Measurements from ENCODE around the gene LMAN2.
"Not testable (repeated sequence)": the region's sequence is repeated elsewhere in the genome, so short reads cannot be mapped to it uniquely, and the experiment has no call there.

DNA sequence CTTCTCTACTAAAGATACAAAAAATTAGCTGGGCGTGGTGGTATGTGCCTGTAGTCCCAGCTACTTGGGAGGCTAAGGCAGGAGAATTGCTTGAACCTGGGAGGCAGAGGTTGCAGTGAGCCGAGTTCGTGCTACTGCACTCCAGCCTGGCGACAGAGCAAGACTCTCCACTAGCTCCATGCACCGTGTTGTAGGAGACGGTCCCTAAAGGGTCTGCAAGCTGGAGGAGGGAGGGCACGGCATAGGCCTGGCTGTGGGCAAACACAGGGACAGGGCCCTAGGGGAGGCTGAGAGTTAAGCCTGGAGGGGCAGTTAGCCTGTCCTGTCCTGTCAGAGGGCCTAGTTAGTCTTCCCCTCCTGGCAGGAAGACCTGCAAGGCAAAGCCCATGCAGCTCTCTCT, 9.3 kb upstream of the LMAN2 start:
- TF ChIP-seq, protein P1, sequence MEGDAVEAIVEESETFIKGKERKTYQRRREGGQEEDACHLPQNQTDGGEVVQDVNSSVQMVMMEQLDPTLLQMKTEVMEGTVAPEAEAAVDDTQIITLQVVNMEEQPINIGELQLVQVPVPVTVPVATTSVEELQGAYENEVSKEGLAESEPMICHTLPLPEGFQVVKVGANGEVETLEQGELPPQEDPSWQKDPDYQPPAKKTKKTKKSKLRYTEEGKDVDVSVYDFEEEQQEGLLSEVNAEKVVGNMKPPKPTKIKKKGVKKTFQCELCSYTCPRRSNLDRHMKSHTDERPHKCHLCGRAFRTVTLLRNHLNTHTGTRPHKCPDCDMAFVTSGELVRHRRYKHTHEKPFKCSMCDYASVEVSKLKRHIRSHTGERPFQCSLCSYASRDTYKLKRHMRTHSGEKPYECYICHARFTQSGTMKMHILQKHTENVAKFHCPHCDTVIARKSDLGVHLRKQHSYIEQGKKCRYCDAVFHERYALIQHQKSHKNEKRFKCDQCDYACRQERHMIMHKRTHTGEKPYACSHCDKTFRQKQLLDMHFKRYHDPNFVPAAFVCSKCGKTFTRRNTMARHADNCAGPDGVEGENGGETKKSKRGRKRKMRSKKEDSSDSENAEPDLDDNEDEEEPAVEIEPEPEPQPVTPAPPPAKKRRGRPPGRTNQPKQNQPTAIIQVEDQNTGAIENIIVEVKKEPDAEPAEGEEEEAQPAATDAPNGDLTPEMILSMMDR (IDR thresholded peaks at IDR 0.05), result not testable (repeated sequence)
- TF ChIP-seq POLR2A (IDR thresholded peaks at IDR 0.05), result not testable (repeated sequence)

Data from right lobe of liver (tissue), 4 donors.